Measurements from ENCODE around the gene PEX11A.

- TF ChIP-seq CTCF (IDR thresholded peaks at IDR 0.05), result no peak
- no peak for TF ChIP-seq EZH2 (IDR thresholded peaks at IDR 0.05; ENCODE audit: borderline replicate concordance, insufficient read depth, low read depth, low read length, poor library complexity, severe bottlenecking)
Measured at GRCh38 chr15:89667706-89667960, 22.9 kb downstream of the PEX11A start.
